Effector CD4-positive, alpha-beta T cell (primary cell): ENCODE results near the gene RXRA.

Experiments
- DNase-seq: peaks from one replicate; pipeline ENCODE4 v3.0.0-alpha.2; 2020
- total RNA-seq: gene quantifications from one replicate; lab custom pipeline; 2026; lab: John Stamatoyannopoulos, UW

The RXRA gene
- 23.1 reads per million, percentile 50 among the genes with 10 or more reads in this experiment for total RNA-seq

DNA sequence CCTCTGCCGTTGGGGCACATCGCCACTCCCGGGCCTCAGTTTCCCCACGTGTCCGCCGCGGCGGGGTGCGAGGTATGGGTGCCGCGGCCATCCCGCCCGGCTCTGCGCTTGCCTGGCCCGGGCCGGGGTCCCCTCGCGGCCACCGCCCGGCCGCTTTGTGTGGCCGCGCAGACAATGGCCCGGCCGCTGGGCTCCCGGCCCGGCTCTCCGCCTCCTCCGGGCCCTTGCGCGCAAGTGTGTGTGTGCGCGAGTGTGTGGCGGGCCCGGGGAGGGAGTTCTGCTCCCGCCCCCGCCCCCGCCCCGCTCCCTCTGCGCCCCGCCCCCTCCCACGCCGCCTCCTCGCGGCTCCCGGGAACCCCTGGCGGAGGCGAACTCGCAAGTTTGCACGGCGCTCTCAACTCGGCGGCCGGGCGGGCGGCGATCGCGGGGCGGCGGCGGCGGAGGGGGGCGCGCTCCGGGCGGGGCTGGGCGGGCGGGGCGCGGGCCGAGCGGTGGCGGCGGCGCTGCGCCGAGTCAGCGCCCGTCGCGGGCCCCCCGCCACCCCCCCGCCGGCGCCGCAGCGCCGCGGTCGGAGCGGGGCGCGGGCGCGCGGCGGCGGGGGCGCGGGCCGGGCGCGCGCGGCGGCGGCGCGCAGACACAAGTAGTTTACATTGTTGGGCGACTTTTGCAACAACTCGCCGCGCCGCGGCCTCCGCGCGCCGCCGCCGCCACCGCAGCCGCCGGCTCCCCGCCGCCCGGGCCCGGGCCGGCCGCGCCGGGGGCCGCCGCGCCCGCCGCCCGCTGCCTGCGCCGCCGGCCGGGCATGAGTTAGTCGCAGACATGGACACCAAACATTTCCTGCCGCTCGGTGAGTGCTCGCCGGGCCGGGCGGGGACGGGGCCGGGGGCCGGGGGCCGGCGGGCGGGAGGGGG, at the start of gene RXRA:
TSS of gene RXRA (plus strand) at position 643 of the 911 bp plus-strand sequence. CDS start at position 820, 177 bp downstream.
- peak; percentile 62 for DNase-seq

DNA sequence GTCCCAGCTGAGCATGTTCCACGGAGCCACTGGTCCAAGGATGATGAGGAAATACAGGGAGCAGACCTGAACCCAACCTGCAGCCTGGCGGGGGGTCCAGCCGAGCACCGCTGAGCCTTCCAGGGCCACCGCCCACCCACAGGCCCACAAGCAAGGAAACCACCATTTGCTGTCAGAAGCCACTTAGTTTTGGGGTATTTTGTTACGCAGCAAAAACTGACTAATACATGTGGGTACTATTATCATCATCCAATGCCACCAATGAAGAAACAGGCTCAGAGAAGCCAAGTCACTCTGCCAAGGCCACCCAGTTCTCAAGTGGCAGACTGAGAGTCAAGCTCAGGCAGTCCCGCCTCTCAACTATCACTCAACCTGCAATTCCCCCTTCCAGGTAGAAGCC, 48.0 kb upstream of the RXRA start:
- DNase-seq, result no peak

DNA sequence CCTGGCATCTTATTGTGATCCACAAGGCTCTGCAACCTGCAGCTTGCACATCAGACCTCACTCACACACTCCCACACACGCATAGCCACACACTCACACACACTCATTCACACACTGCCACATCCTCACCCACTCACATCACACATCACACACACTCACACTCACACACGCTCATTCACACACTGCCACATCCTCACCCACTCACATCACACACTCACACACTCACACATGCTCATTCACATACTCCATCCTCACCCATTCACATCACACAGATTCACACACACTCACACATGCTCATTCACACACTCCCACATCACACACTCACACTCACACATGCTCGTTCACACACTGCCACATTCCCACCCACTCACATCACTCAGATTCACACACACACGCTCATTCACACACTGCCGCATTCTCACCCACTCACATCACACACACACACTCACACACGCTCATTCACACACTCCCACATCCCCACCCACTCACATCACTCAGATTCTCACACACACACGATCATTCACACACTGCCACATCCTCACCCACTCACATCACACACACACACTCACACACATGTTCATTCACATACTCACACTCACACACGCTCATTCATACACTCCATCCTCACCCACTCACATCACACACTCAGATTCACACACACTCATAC, 47.1 kb upstream of the RXRA start:
- no peak for DNase-seq

DNA sequence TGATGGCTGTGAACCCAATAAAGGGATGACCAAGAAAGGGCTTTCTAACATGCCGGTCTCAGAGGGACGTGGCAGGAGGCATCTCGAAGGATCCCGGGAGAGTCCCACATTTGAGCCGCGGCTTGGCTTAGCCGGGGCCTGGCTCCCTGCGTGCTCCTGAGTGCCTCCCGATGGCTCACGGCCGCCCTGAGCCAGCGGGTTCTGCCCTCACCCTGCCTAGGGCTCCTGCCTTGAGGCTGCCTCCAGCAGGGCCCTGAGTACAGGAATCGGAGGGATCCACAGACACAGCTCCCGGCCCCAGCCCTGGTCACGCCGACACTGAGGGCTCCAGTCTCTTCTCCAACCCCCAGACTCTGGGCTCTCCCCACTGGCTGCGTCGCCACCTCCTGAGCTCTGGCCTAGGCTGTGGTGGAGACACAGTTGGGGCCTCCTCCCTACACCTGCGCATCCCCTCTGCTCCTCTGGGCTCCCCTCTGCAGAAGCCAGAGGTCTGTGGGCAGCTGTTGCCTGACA, 44.1 kb upstream of the RXRA start:
- no peak for DNase-seq

DNA sequence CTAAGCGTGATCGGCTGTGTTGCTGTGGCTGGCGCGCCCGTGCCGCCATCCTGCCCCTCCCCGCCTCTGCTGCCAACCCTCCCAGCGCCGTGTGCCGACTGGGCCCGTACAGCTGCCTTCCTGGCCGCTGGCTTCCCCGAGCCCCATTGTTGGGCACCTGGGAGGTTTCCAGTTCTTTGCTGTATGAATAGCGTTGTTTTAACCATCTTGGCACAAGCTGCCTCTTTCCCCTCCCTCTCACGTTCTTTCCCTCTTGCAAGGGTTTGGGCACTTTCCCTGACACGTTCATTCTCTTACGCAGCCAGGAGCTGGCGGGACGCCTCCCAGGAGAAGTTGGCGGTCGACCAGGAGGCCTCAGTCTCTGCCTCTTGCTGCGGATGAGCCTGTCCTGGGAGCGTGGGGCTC, 43.1 kb upstream of the RXRA start:
- DNase-seq, result no peak

DNA sequence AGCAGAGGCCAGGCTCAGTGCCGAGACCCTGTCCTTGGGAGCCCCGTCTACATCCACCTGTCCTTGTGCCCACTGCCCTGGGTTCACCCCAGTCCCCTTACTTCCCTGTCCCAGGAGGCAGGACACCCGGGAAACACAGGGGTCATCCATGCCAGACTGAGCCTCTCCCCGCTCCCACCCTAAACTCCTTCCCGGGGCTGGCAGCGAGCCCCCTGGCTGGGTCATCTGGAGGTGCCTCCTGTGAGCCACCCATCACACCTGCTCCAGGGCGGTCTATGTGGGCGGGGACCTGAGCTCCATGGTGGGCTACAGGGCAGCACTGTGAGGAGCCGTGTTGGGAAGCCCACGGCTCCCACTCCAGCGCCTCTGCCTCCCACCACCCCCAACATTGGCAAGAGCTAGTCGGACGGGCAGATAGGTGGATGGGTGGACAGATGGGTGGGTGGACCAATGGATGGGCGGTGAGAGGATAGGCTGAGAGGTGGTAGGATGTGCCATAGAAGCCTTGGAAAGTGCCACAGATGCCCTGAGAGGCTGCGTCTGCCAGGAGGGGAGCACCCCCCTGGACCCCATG, 42.5 kb upstream of the RXRA start:
- DNase-seq, result no peak

DNA sequence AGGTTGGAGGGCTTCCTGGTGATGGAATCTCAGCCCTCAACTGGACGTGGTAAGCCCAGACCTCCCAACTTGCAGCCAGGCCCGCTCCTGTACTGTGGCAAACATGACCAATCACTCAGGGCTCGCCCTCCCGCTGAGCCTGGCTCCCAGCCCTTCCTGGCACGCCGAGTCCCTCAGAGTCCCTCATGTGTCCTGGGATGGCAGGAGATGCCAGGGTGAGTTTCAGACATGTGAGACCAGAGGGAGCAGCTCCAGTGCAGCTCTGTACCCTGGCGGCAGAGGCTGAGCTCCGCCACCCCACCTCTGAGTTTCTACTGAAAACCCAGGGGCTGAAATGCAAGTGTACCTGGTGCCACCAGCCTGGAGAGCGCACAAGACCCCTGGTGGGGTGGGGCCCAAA, 42.0 kb upstream of the RXRA start:
- no peak for DNase-seq

DNA sequence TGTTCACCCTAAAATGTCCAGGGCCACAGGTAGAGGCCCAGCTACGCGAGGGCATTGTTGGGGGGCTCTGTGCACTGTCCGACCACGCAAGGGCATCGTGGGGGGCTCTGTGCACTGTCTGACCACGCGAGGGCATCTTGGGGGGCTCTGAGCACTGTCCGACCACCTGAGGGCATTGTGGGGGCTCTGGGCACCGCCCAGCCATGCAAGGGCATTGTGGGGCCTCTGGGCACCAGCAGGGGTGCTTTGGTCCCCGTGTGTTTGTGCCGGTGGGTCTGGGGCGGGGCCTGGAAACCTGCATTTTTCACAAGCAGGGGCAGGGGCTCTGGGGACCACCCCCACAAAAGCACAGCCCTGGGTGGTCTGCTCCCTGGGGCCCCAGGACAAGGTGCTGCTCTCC, 41.5 kb upstream of the RXRA start:
- DNase-seq, result no peak

DNA sequence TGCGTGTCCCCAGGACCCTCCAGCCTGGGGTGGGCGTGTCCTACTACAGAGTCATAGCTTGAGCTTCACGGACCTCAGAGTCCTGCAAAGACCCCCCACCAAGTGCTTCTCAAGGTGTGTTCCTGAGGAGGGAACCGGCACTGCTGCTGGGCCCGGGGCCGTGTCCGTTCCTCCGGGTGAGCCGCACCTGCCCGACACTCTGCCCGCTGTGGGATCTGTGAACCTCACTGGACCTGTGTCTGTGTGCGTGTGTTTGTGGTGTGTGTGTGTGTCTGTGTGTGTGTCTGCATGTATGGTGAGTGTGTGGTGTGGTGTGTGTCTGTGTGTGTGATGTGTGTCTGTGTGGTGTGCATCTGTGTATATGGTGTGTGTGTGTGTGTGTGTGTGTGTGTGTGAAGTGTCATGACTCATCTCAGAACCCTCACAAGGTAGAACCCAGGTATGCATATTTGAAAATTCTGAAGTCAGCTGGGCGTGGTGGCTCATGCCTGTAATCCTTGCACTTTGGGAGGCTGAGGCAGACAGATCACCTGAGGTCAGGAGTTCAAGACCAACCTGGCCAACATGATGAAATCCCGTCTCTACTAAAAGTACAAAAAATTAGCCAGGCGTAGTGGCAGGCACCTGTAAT, 40.9 kb upstream of the RXRA start:
- no peak for DNase-seq

DNA sequence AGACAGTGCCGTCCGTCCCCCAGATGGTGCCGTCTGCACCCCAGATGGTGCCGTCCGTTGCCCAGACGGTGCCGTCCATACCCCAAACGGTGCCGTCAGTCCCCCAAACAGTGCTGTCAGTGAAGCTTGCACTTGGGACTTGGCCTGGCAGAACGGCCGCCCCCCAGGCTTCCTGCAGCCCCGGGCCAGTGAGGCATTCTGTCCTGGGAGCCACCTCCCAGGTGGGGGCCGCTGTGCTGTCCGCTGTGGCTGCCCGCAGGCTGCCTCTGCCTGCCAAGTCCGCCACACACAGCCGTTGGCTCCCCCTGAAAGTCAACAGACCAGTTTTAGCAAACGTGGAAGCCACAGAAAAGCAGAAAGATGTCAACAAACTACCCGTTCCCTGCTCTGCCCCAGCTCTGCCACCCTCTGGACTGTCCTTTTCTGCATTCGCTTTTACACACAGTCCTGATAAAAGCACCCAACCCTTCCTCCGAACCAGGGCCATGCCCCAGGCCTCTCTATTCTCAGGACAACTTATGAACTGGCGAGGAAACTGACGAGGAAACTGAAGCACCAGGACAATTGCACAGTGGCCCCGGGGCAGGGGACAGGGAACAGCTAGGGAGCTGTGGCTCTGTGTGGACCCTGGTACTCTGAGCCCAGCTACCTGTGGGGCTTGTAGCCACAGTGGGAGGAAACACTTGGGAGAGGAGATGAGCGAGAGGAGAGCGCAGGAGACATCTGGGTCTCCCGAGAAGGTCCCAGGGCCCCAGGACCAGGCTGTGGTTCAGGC, 39.6 kb upstream of the RXRA start:
- DNase-seq, result no peak

DNA sequence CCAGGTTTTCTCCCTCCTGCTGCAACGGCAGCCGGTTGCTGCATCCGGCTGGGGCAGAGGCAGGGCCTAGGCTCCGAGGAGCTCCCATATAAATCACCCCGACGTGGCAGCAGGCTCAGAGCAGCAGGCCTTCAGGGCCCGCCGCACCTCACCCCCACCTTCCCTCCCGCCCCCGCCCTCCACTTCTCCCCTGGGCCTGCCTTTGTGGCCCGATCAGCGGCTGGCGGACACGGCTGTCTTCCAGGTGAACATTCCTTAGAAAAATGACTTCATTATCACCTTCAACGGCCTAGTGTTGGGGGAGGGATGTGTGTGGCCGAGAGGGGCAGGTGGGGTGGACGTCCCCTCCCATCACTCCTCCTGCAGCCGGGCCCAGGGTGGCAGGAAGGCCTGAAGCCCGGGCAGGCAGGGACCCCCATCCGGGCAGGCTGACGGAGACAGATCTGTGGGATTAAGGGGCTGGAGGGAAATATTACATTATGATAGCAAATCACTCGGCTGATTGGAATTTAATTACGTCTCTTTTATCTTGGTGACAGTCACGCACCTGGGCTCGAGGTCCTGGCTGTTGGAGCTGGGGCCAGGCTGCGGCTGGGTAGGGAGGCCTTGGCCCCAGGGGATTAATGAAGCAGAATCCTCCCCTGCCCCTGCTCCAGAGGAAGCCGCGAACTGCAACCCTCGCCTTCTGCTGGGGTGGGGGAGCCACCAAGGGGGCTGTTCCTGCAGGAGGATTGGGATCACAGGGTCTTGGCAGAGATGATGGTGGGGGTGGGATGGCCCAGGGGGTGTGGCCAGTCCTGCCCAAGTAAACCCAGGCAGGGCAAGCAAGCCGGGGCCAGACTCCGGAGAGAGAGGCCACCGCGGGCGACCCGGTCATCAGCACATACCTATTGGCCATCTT, 38.4 kb upstream of the RXRA start:
- DNase-seq, result no peak

DNA sequence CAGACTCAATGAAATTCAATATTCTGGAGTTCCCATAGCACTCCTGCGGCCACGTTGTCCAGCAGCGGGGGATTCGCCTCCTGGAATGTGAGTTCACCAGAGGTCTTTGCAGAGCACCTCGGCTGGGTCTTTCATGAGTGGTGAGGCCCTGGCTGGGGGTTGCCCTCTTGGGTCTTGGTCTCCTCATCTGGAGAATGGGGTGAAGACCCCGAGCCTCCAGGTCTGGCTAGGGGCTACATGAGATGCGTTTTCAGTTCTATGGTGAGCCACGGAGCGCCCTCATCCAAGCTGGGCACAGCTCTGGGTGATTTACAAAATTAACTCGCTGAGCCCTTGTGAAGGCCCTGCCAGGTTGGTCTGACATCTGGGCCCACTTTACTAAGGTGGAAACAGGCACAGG, 37.5 kb upstream of the RXRA start:
- no peak for DNase-seq

DNA sequence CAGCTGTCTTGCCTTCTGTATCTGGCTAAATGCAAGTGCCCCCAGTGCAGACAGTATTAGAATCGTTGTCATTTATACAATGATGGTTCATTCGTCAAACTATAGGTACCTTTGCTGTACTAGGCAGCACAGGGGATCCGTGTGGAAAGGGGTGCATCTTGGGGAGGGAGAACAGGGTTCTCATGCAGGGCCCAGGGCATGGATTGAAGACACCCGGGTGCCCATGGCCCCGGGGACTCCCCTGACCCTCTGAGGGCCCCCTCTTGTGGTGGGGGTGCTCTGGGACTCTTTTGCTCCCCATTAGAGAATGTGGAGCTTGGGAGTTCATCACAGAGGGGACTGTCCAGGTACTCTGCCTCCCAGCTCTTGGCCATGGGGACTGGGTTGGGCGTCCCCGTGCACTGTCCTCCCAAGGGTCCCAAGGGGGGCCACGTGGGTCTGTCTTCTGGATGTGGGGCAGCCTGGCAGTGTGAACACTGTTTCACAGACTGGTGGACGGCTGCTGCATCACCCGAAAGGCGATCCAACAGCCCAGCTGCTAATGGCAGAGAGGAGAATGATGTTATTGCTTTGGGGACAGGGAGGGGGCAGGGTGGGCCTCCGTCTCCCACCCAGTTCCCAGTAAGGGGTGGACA, 36.9 kb upstream of the RXRA start:
- DNase-seq, result no peak

DNA sequence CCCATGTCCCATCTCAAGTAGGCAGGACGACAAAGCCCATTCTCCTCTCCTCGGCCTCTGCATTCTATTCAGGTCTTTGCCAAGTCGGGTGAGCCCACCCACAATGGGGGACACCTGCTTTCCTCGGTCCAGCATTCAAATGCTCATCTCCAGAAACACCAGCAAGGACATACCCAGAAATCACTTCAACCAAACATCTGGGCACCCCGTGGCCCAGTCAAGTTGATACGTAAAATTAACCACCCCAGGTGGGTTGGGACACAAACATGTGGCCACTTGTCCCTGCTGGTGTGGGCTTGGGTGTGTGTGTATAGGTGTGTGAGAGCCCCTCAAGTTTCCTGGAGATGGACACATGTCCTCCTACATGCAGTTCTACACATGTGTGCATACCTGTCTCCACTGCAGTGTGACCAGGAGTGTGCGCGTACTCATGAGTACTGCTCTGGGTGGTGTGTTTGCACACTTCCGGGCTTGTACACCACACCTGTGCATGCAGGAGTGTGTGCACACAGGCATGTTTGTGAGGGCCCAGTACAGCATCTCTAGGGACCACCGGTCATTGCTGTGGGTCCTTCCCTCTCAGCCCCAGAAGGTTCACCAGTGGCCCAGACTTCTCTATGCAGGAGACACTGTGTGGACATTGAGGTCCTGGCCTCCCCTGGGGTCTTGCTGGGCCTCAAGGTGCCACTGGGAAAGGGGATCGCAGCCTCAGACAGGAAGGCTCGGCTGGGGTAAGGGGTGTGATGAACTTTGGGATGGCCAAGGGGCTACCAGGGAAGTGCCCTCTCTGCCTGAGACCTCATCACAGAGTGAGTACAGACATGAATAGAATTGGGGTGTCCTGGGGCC, 35.4 kb upstream of the RXRA start:
- no peak for DNase-seq

DNA sequence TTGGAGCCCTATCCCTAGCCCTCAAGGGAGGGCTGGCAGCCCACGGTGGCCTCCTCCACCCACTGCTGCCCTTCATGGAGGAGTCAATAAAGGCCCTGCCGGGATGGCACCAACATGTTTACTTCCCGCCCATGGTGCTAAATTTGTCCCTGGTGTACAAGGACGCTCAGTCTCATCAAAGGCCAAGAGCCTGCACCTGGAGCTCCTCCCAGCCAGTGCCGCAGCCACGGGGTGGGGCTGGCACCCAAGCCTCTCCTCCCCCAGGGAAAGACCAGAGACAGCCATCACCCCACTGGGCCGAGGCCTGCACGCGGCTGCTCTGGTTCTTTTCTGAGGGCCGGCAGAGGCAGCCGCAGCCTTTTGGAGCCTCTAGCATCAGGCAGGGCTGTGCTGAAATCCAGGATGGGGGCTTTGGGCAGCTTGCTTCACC, 34.8 kb upstream of the RXRA start:
- DNase-seq, result no peak

DNA sequence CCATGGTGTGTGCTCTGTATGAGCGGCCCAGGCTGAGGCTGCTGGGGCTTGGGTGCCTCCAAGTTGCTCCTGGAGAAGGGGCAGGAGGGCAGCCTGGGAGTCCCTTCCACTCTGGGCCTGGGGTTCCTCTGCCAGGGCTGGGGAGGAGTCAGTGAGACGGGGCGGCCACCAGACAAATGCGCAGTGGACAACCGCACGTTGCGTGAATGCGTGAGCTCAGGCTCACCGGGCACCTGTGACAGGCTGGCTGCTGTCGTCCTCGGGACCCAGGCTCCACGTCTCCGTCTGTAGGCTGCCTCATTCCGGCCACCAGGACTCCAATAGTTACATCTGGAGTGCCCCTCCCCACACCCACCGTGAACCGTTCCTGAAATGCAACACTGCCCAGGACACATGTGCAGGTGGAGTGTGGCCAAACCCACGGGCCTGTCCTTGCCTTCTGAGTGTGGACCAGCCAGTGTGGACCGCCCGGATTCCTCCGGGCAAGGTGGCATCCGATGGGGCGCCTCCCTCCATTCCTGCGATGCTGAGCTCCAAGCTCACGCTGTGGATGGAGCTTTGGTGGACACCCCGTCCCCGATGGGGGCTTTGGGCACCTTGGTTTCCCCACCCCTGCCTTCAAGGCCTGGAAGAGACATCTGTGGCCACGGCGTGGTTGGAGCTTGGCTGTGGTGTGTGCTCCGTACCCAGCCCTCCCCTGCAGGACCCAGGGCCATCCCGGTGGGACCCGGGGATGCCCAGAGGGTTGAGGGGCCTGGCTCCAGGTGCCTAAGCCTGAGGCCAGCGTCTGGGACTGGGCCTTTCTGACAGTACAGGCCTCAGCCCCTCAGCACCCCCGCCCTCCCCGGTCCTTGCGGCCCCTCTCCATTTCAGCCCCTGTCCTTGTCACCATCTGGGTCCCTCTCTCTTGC, 34.0 kb upstream of the RXRA start:
- DNase-seq, result no peak

DNA sequence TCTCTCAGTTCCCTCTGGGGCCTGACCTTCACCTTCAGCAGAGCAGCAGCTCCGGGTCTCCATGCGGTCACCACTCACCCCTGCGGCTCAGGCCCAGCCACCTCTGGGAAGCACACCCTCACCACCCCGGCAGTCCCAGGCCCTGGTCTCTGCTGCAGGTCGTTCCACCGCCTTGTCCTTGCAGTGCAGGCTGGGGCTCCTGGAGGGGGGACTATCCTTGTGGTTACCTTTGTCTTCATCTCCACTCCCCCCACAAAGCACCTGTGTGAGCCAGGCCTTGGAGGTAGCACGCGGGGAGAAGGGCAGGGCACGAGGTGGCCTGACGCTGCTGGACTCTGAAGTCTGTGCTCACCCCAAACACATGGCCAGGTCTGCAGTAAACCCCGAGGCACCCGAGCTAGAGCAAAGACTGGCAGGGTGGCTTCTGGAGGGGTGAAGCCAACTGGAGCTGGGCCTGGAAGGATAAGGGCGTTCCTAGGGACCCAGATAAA, 33.2 kb upstream of the RXRA start:
- DNase-seq, result no peak

DNA sequence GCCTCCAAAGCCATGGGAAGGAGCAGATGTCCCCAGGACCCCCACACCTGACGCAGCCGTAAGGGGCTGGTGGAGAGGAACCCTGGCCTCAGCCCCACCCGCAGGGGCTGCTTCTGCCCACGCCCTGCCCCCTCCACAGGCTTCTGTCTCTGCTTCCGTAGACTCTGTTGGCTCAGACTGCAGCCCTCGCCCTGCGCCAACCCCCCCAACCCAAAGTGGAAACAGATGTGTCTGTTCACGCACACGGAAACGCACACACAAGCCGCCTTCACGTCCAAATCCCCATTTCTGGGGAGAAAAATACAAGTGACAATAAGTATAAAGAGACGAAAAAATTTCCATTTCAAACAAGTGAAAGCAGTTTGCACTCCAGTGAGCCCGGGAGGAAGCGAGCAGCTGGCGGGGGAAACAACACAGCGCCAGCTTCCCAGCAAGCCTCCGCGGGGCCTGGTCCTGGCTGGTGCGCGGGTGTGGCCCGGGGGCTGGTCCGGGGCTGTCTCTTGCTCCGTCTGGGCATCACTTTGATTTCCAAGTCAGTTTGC, 32.6 kb upstream of the RXRA start:
- no peak for DNase-seq
